ENCODE results near the gene CFAP410.

The CFAP410 gene

GRCh38 chr21:44350773-44351481, 11.7 kb upstream of the CFAP410 start:
- TF ChIP-seq CTCF (IDR thresholded peaks at IDR 0.05; ENCODE audit: low read length, missing control alignments): no peak
- no peak for DNase-seq (ENCODE audit: low read depth)
- no peak overlapping the region for H3K4me3 ChIP-seq (replicated peaks; ENCODE audit: low read depth, low read length)

- no peak for TF ChIP-seq CTCF (IDR thresholded peaks at IDR 0.05; ENCODE audit: low read length, missing control alignments)
- H3K4me3 ChIP-seq (replicated peaks; ENCODE audit: low read depth, low read length): no peak overlapping the region
Measured at GRCh38 chr21:44349847-44350772, 10.9 kb upstream of the CFAP410 start.

GRCh38 chr21:44349416-44349846, 10.2 kb upstream of the CFAP410 start:
- no peak for DNase-seq (ENCODE audit: low read depth)
- TF ChIP-seq CTCF (IDR thresholded peaks at IDR 0.05; ENCODE audit: low read length, missing control alignments): no peak
- no peak overlapping the region for H3K4me3 ChIP-seq (replicated peaks; ENCODE audit: low read depth, low read length)

More at GRCh38 chr21:44349847-44350772, 10.9 kb upstream of the CFAP410 start:
- DNase-seq (ENCODE audit: low read depth): no peak

GRCh38 chr21:44348861-44349260, 9.7 kb upstream of the CFAP410 start:
- no peak for DNase-seq (ENCODE audit: low read depth)
- no peak overlapping the region for H3K4me3 ChIP-seq (replicated peaks; ENCODE audit: low read depth, low read length)
- no peak for TF ChIP-seq CTCF (IDR thresholded peaks at IDR 0.05; ENCODE audit: low read length, missing control alignments)

- no peak for DNase-seq (ENCODE audit: low read depth)
- no peak overlapping the region for H3K4me3 ChIP-seq (replicated peaks; ENCODE audit: low read depth, low read length)
- TF ChIP-seq CTCF (IDR thresholded peaks at IDR 0.05; ENCODE audit: low read length, missing control alignments): no peak
Measured at GRCh38 chr21:44347911-44348451, 8.8 kb upstream of the CFAP410 start.

- no peak for DNase-seq (ENCODE audit: low read depth)
- no peak for TF ChIP-seq CTCF (IDR thresholded peaks at IDR 0.05; ENCODE audit: low read length, missing control alignments)
- H3K4me3 ChIP-seq (replicated peaks; ENCODE audit: low read depth, low read length): no peak overlapping the region
Measured at GRCh38 chr21:44345495-44345894, 6.3 kb upstream of the CFAP410 start.

Measured in fibroblast of pulmonary artery (primary cell).